NCI-H2081 treated with DMSO at 0.1 percent for 48 hours (cell line): ENCODE results near the gene APOBEC3B.
"Not testable (repeated sequence)": the region's sequence is repeated elsewhere in the genome, so short reads cannot be mapped to it uniquely, and the experiment has no call there.

Source experiments
- DNase-seq: peaks from one replicate; lab custom pipeline; 2025; lab: John Stamatoyannopoulos, UW

APOBEC3B gene

GRCh38 chr22:38981992-38982927 is at the start of gene APOBEC3B:
APOBEC3B (plus strand) TSS chr22:38982347; CDS start chr22:38982454, 107 bp downstream.
- no peak for DNase-seq

GRCh38 chr22:38935023-38935422 is 47.1 kb upstream of the APOBEC3B start:
- DNase-seq, result peak; percentile 69

- no peak for DNase-seq
These were observed 46.5 kb upstream of the APOBEC3B start for GRCh38 chr22:38935616-38936015.

GRCh38 chr22:38936562-38936961 is 45.6 kb upstream of the APOBEC3B start:
- DNase-seq, result no peak

GRCh38 chr22:38937036-38937435 is 45.1 kb upstream of the APOBEC3B start:
- DNase-seq, result no peak

GRCh38 chr22:38937541-38937940 is 44.6 kb upstream of the APOBEC3B start:
- no peak for DNase-seq

- DNase-seq, result no peak
These were observed 43.9 kb upstream of the APOBEC3B start for GRCh38 chr22:38938221-38938620.

GRCh38 chr22:38938925-38939324 is 43.2 kb upstream of the APOBEC3B start:
- no peak for DNase-seq

GRCh38 chr22:38940811-38941384 is 41.2 kb upstream of the APOBEC3B start:
- DNase-seq, result no peak

GRCh38 chr22:38941488-38941987 is 40.6 kb upstream of the APOBEC3B start:
- DNase-seq, result no peak

- no peak for DNase-seq
These were observed 39.4 kb upstream of the APOBEC3B start for GRCh38 chr22:38942702-38943101.

- DNase-seq, result no peak
These were observed 38.9 kb upstream of the APOBEC3B start for GRCh38 chr22:38943201-38943600.

GRCh38 chr22:38943882-38944281 is 38.3 kb upstream of the APOBEC3B start:
- no peak for DNase-seq

GRCh38 chr22:38944653-38945052 is 37.5 kb upstream of the APOBEC3B start:
- no peak for DNase-seq

- not testable (repeated sequence) for DNase-seq
These were observed 36.3 kb upstream of the APOBEC3B start for GRCh38 chr22:38945706-38946338.

GRCh38 chr22:38946771-38947170 is 35.4 kb upstream of the APOBEC3B start:
- DNase-seq, result no peak

- no peak for DNase-seq
These were observed 34.6 kb upstream of the APOBEC3B start for GRCh38 chr22:38947321-38948140.

- DNase-seq, result no peak
These were observed 33.8 kb upstream of the APOBEC3B start for GRCh38 chr22:38948181-38948940.

GRCh38 chr22:38949889-38950405 is 32.2 kb upstream of the APOBEC3B start:
- DNase-seq, result no peak

GRCh38 chr22:38950527-38951295 is 31.4 kb upstream of the APOBEC3B start:
- DNase-seq, result no peak
